Prostate gland (tissue), 2 donors: Measurements from ENCODE around the gene CFAP61.

Source experiments
- CTCF ChIP-seq, 4 experiments: fragments of 200-600 bp in 2 of 4; fragments of 450-650 bp in 2 of 4; sonication (generic) in 2 of 4; IDR thresholded peaks; 1 replicate in 3 of 4; 2 replicates in 1 of 4; pipeline ENCODE4 v1.5.1; 2016 to 2019; ENCODE audit warnings: antibody characterized with exemption in 4 of 4, mild to moderate bottlenecking in 2 of 4, moderate library complexity in 2 of 4
- POLR2A ChIP-seq: fragments of 450-650 bp; IDR thresholded peaks from one replicate; pipeline ENCODE4 v1.6.1; 2016; ENCODE audit warnings: antibody characterized with exemption, mild to moderate bottlenecking
- POLR2AphosphoS5 ChIP-seq: sonication (generic); formaldehyde crosslinking; IDR thresholded peaks from one replicate; pipeline ENCODE4 v1.6.1; 2017; ENCODE audit warnings: antibody characterized with exemption

GRCh38 chr20:20220134-20220533 is 167.8 kb downstream of the CFAP61 start:
- TF ChIP-seq CTCF (IDR thresholded peaks at IDR 0.05) (no peak), POLR2A (no peak), POLR2AphosphoS5 (no peak)
